Measurements from ENCODE around the gene LRWD1.
"Not testable (repeated sequence)": the region's sequence is repeated elsewhere in the genome, so short reads cannot be mapped to it uniquely, and the experiment has no call there.

DNA sequence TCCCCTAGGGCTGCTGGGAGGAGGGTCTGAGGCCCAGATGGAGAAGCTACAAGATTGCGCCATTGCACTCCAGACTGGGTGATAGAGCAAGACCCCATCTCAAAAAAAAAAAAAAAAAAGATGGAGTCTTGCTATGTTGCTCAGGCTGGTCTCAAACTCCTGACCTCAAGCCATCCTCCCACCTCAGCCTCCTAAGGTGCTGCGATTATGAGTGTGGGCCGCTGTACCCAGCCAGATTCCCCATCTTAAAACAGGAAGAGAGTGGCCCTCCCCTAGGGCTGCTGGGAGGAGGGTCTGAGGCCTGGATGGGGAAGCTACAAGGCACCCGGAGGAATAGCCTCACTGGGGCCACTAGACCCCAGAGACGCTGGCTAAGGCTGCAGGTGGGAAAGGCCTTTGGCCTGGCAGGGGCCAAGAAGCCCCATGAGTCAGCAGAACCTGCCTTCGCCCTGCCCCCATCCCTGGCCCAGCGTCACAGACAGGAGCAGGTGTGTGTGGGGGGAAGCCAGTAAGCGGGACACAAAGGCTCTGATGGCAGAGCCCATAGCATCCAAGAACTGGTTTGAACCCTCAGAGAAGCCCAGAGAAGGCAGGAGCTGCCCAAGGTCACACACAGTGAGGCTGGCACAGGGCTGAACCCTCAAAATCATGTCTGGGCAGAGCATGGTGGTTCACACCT is 42.8 kb downstream of the LRWD1 start:
- TF ChIP-seq SIN3A (IDR thresholded peaks at IDR 0.05; ENCODE audit: borderline replicate concordance, insufficient read depth, low read depth, low read length), result not testable (repeated sequence)
- TF ChIP-seq, protein P1, sequence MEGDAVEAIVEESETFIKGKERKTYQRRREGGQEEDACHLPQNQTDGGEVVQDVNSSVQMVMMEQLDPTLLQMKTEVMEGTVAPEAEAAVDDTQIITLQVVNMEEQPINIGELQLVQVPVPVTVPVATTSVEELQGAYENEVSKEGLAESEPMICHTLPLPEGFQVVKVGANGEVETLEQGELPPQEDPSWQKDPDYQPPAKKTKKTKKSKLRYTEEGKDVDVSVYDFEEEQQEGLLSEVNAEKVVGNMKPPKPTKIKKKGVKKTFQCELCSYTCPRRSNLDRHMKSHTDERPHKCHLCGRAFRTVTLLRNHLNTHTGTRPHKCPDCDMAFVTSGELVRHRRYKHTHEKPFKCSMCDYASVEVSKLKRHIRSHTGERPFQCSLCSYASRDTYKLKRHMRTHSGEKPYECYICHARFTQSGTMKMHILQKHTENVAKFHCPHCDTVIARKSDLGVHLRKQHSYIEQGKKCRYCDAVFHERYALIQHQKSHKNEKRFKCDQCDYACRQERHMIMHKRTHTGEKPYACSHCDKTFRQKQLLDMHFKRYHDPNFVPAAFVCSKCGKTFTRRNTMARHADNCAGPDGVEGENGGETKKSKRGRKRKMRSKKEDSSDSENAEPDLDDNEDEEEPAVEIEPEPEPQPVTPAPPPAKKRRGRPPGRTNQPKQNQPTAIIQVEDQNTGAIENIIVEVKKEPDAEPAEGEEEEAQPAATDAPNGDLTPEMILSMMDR (IDR thresholded peaks at IDR 0.05), result not testable (repeated sequence)
- TF ChIP-seq, protein P2, sequence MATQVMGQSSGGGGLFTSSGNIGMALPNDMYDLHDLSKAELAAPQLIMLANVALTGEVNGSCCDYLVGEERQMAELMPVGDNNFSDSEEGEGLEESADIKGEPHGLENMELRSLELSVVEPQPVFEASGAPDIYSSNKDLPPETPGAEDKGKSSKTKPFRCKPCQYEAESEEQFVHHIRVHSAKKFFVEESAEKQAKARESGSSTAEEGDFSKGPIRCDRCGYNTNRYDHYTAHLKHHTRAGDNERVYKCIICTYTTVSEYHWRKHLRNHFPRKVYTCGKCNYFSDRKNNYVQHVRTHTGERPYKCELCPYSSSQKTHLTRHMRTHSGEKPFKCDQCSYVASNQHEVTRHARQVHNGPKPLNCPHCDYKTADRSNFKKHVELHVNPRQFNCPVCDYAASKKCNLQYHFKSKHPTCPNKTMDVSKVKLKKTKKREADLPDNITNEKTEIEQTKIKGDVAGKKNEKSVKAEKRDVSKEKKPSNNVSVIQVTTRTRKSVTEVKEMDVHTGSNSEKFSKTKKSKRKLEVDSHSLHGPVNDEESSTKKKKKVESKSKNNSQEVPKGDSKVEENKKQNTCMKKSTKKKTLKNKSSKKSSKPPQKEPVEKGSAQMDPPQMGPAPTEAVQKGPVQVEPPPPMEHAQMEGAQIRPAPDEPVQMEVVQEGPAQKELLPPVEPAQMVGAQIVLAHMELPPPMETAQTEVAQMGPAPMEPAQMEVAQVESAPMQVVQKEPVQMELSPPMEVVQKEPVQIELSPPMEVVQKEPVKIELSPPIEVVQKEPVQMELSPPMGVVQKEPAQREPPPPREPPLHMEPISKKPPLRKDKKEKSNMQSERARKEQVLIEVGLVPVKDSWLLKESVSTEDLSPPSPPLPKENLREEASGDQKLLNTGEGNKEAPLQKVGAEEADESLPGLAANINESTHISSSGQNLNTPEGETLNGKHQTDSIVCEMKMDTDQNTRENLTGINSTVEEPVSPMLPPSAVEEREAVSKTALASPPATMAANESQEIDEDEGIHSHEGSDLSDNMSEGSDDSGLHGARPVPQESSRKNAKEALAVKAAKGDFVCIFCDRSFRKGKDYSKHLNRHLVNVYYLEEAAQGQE (IDR thresholded peaks at IDR 0.05; ENCODE audit: insufficient read depth in 1 of 2, low read depth in 2 of 2, low read length in 1 of 2), result not testable (repeated sequence)
